ENCODE results near the gene GFRA4.

The GFRA4 gene

DNA sequence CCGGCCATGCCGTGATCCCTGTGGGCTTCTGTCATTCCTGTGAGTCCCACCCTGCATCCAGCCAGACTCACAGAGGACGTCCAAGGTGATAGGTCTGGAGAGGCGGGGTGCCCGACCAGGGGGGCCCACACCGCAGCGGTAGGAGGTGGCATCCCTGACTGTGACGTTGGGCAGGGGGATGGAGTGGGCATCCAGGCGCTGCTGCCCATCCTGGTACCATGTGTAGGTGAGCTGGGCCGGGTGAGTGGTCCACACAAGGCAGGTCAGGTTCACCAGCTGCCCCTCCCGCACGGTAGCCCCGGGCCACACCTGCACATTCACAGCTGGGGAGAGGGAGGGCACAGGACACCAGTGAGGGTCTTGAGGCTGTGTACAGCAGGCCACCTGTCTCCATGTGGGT lies 30.2 kb upstream of the GFRA4 start:
- no peak for DNase-seq

DNA sequence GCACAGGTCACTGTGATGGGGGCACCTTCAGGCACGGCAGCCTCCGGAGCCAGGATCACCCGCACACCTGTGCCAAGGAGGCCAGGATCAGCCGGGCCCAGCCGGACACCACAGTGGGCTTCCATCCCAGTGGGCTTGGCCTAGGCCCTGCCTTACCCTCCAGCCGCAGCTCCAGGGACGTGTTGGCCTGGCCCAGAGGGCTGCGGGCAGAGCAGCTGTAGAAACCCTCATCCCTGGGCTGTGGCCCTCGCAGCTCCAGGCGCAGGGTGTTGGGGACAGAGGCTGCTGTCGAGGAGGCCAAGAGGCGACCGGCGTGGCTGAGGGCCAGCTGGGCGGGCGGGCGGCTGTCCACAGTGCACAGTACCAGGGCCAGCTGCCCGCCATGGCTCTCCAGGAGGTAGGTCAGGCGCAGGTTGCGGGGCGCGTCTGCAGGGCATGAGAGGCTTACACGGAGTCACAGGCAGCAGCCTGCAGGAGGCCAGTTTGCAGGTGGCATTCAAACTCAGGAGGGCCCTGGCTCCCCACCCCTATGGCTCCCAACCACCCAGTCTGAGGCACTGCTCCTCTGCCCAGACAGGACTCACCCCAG lies 29.6 kb upstream of the GFRA4 start:
- DNase-seq = no peak

DNA sequence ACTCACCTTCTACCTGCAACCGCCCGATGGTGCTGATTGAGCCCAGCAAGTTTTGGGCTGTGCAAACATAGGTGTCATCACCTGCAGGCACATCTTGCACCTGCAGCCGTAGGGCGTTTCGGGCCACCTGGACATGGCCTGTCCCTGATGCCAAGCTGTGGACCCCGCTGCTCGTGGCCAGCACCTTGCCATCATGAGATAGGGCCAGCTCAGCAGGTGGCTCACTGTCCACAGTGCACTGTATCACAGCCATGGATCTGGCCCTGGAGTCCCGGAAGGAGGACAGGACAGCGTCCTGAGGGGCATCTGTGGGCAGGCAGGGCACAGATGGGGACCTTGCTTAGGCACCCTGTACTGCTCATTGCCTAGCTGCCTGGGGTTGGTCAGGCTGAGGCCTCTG lies 28.7 kb upstream of the GFRA4 start:
- DNase-seq = no peak

DNA sequence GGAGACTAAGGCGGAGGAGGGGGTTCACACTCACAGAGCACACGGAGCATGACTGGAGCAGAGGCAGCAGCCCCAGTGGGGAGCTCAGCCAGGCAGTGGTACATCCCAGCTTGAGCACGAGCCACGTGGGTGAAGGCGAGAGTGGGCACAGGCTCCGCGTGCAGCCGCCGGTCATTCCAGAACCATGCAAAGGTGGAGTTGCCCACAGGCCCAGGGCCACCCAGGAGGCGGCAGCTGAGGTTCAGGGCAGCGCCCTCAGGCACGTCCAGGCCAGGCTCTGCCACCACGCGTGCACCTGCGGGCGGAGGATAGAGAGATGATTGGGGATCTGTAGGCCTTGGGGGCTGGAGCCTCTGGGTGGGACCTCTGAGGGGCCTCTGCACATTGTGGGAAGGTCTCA lies 28.1 kb upstream of the GFRA4 start:
- no peak for DNase-seq

DNA sequence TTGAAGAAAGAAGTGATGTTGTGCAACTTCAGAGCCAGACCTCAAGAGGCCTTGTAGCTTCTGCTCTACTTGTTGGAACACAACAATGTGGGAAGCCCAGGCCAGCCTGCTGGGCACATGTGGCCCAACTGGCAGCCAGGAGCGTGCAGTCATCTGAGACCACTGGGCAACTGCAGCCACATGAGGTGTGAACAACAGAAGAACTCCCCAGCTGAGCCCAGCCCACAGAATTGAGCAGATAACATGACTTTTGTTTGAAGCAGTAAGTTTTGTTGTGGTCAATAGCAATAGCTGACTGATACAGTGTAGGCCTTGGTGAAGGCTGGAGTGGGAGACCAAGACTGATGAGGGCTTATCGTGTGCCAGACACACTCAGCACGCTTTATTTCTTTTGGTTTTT lies 27.2 kb upstream of the GFRA4 start:
- no peak for DNase-seq

DNA sequence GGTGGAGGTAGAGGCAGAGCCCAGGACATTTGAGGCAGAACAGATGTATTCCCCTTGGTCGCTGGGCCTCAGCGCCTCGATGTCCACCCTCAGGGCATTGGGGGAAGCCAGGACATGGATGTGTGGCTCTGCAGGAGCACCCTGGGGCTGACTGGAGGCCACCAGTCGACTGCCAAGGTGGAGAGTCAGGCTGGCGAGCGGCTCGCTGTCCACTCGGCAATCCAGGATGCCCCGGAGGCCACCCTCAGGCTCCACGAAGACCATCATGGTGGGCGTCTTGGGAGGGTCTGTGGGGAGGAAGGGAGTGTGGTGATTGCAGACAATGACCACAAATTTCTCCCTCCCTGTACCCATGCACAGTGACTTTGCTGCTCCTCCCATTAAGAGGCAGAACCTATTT lies 26.8 kb upstream of the GFRA4 start:
- no peak for DNase-seq

DNA sequence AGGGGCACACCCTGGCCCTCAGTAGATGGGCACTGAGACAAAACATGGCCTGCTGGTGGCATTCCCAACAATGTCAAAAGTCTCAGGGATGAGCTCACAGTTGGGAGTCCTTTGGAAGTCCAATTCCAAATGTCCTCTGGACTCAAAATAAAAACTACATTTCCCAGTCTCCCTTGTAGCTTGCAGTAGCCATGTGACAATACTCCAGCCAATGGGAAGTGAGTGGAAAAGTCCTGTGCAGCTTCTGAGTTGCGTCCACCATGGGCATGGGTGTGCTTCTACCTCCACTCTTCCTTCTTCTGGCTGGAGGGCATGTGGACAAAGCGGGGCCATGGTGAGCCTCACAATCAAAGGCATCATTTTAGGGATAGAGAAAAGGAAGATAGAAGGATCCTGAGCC lies 24.5 kb upstream of the GFRA4 start:
- DNase-seq = no peak

DNA sequence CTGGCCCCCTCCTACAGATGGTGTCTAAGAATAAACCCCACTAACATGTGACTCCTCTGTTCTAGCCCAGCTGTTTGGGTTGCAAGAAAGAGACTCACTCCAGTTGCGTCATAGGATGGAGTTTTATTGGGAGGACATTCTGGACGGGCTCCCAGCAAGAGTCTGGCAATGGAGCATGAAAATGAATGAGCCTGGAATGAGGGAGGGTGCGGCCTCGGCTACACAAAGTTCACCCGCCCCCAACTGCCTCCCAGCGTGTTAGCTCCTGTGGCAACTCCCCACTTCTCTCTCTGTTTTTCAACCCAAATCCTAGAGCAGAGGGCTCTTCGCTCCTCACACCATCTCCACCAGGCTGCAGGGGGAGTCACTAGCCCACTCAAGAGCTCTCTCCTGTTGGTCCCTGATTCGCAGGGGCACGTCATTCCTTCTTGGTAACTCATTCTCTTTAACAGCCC lies 23.7 kb upstream of the GFRA4 start:
- no peak for DNase-seq

DNA sequence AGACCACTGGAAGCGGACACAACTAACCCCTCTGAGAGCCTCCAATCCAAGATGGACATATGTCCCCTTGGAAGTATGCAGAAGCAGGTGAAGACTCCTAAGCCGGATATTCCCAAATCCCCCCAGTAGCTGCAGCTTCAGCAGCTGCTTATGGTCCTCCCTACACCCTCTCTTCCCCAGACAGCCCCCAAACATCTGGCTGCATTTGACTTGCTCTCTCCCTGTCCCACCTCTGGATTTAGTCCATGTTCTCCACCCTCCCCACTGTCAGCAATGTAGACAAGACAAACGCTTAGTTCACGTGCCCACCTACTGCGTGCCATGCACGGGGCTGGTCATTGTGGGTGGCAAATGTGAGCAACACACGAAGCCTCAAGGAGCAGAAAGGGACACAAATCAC lies 23.2 kb upstream of the GFRA4 start:
- DNase-seq = no peak

DNA sequence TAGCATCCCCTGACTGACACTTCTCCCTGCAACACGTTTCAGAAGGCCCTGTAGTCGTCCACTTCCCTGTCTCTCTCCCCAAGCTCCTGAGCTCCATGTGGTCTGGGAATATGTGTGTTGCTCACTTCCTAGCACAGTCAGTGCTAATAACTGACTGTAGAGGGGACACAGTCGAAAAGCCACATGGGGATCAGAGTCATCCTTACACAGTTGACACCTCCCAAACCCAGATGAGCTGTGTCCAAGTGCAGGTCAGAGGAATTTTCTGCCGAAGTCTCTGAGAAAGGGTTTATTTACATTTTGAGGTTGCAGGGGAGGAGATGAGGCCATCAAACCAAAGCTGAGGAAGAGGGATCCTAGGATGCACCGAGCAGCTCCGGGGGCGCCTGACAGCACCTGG lies 22.1 kb upstream of the GFRA4 start:
- DNase-seq = no peak

DNA sequence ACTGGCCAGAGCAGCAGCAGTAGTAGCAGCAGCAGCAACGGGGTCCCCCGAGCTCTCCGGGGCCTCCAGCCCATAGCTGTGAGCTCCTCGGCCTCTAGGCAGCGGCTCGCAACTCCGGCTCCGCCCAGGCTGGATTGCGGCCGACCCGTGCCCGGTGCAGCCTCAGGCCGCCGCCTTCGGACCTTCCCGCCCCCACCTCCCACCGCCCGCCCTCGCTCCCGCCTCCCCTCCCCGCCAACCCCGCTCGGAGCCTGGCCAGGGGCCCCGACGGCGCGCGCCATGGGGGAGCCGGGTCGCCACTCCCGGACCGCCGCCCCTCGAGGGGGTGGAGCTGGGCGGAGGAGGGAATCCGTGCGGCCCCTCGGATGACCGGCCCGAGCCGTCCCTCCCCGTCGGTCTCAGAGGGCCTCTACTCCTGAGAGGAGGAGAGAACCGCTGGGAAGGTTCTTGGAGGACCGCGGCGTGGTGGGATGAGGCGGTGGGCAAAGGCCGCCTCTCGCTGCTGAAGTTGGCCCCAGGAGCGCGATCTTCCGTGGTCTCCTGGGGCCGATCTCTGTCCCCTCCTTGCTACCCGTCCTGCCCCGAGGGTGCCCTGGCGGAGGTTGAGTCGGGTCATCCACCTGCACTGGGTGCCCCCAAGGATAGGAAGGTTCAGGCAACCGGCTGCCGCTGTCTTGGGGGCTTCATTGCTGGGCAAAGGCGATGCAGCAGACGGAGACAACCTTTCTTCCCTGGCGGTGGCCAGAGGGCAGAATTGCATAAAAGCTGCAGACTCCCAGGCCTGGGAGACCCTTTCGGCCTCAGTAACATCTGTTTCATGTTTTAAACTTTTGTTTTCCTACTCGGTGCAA lies 19.0 kb upstream of the GFRA4 start, which contains the start of gene ADAM33:
Gene ADAM33, minus strand, starts transcription at position 80 of the 851 bp plus-strand sequence. Its CDS starts 6 bp downstream, at position 74.
- no peak for DNase-seq

DNA sequence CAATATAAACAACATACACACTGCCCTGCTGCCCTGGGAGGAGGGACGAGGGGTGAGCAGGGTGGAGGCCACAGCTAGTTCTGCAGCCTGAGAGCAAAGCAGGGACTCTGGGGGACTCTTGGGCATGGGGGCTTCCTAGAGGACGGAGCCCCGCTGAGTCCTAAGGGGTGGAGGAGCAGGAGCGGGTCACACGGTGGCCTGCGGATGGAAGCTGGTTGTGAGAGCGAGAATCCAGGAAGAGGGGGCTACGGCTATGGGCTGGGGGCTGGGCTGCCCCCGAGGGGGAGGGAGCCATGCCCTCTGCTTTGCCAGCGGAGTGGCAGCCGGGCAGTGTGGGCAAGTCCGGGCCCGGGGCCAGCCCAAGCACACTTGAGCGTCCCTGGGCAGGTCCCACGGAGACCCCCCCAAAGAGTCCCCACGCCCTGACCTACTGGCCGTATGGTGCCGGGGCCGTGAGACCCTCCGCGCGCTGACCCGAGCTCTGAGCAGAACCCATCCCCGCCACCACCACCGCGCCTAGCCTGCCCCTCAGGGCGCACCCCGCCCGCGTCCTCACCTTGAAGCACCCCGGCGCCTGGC lies 18.2 kb upstream of the GFRA4 start:
- no peak for DNase-seq

DNA sequence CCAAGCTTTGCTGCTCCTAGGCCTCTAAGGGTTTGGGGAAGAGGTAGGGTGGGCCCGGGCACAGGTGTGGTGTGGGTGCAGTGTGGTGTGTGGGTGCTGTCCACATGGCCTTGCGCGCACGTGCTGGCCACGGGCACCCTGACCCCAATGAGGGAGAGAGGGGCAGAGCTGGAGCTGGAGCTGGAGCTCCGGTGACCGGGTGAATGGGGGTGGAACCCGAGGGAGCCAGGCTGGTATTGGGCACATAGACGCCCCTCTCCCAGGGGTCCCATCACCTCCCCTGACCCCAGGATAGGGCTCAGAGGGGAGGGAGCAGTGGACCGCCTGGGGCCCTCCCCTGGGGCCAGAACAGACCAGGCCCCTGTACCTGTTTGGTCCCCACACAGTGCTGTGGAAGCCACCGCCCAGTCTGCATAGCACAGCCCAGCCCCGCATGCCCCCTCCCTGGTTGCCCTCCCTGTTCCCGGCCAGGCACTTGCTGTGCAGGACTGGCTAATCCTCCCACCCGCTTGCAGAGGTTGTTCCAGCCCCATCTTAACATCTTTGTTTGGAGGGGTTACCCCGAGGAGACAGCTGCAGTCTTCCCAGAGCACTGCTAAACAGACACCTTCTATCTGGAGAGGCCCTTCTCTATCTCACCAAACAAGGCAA lies 17.6 kb upstream of the GFRA4 start:
- no peak for DNase-seq

DNA sequence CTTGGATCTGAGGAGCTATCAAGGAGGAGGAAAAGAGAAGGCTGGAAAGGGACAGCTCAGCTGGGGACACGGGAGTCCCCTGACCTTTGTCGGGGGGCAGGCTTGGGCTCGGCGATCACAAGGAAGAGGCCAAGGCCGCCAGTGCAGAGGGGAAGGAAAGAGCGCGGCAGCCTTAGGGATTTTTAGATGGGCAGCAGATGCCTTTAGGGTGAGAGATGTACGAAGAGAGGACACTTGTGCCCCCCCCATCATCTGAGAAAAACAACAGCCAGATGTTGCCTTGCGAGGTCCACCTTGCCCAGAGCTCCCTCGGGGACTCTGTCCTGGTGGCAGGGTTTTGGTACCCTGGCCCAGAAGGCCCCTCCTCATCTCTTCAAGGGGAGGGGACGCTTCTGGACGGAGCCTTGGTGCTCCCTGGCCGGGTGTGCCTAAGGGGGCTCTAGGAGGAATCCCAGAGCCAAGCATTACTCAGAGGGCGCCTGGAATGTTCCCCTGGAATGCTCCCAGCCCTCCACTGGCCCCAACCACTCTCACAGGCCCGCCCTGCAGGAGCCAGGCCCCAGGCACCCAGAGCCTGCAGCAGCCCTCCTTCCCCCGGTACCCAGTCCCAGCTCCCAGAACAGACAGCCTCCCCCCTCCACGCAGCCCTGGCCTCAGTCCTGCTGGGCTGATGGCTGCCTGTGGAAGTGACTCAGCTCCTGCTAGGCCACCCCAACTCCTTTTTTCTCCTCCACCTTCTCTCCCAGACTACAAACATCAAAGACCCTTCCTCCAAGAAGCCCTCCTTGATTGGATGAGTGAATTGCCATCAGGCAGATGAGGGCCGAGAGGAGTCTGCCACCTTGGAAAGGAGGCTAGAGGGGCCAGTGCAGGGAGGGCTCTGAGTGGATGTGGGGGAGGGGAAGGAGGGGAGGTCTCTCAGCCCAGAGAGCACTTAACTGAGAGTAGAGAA lies 16.8 kb upstream of the GFRA4 start:
- no peak for DNase-seq

DNA sequence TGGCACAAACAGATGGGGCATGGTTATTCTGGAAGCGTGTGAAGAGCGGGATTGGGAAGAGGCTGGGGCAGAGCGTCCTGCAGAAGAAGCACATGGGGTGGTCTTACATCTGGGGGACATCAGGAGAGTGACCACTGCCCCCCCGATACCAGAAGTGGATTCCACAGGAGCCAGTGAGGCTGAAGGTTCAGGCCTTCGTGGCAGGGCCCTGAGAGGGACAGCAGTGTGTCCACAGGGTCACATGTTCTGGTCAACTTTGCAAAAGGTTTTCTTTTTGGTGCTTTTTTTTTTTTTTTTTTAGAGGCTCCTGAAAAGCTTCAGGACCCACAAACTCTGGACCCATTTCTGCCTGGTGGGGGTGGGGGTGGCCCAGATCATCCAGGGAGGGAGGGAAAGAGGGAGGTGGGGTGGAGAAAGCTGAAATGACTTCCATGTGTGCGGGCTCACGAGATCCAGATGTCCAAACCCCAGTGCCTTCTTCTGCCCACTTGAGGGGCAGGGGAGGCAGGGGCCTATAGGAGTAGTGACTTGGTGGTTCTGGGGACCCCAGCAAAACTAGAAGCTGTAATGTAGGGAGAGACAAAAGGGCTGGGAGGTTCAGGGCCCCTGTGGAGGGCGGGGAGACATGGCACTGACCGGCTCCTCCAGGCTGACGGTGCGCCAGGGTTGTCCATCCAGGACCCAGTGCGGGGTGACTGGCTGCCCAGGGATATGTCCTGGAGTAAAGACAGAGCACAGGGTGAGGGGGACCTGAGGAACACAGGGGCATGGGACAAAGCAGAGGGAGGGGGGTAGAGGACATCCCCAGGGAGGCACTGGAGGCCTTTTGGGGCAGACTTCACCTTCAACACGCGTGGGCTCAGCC lies 15.9 kb upstream of the GFRA4 start:
- no peak for DNase-seq

DNA sequence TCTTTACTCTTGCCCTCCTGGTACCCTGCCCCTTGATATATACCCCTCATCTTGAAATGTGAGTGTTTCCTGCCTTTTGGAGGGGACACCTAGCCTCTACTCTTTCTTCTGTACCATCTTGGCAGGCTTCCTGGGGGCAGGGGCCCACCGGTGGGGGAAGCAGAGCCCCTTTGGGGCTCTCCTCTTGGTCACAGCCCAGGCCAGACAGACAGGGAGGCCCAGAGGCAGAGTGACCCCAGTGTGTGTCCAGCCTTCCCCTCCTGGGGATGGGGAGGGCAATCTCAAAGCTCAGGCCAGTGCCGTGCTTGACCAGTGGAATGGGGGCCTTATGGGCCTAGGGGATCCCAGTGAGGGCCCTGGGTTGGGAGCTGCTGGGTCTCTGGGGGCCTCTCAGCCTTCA lies 15.0 kb upstream of the GFRA4 start:
- DNase-seq = no peak

DNA sequence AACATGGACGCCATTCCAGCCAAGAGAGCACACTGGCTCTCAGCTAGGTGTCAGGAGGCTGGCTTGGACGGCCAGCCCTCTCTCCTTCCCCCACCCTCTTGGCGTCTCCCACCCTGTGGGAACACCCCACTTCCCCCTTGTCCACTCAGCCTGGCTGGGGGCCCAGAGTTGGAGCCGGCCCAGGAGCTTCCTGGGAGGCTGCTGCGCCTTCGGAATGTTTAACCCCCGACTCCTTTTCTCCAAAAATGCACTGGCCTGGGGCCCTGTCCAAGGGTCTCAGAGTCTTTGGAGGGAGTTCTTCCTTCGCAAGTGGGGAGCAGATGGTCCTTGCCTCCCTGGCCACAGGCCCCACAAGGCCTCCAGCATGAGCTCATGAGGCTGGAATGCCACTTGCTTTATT lies 14.5 kb upstream of the GFRA4 start:
- no peak for DNase-seq

DNA sequence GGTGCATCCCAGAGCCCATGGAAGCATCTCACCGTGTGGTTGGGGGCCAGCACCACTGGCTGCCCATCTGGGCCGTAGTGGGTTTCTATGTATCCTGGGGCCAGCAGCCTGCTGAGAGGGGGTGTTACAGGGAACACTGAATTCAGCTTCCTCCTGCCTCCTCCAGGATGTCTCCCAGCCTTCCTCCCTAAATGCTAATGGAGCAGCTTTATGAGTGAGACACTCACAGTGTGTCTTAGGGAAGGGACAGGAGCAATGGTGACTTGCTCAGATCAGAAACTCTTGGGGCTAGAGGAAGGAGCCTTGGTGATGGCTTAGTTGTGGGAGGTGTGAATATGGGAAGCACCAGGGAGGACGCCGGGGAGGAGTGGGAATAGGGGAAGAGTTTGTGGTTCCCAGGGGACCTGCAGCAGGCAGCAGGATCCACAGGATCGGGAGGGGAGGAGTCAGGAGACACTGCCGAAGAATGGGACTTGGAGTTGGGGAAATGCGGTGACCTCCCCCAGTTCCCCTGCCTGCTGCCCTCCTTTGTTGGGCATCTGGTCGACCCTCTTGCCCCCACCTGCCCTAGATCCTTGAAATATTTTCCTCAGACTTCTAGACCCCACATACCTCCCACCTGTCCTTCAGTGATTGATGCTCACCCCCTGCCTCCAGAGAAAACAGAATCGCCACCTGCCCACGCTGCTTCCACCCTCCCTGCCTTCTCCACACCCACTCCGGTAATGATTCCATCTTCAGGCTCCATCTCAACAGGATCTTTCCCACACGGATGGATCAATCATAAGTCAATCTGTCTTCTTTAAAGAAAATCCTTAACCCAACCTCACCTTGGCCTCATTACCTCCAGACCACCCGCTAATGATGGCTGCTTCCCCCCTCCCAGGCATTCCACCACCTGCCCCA lies 12.0 kb upstream of the GFRA4 start:
- no peak for DNase-seq

DNA sequence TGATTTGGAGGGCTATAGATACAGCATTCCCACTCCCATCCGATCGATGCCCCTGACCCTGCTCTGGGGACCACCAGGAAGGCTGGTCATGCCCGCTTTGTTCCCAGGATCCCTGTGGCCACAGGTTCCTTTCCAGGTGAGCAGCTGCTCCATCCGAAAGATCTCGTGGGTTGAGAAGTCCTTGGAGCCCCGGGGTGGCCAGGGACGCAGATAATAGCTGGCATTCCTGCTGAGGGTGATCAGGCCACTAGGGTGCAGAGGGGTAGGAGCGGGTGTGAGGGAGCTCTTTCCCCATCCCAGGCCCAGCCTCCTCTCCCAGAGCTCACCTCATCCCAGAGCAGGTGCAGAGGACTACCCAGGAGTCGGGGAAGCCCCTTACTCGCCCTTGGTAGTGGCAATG lies 11.2 kb upstream of the GFRA4 start:
- no peak for DNase-seq

Data from CD4-positive, alpha-beta T cell treated with Interleukin-4 for 1 hour (primary cell).